OCI-LY3 (cell line): ENCODE data around the gene GALNT2.

Experiments
- EZH2phosphoT487 ChIP-seq: fragments of 200-600 bp; shearing (Covaris generic); IDR thresholded peaks from 2 replicates; pipeline ENCODE4 v1.6.1; 2018; ENCODE audit warnings: antibody characterized with exemption, mixed run types, low read depth
- TF ChIP-seq, protein P1 (sequence below): fragments of 200-600, 300-600 bp; sonication (generic); IDR thresholded peaks from 2 replicates; pipeline ENCODE4 v1.5.1; 2014; ENCODE audit warnings: antibody characterized with exemption, low read length, low read depth

DNA sequence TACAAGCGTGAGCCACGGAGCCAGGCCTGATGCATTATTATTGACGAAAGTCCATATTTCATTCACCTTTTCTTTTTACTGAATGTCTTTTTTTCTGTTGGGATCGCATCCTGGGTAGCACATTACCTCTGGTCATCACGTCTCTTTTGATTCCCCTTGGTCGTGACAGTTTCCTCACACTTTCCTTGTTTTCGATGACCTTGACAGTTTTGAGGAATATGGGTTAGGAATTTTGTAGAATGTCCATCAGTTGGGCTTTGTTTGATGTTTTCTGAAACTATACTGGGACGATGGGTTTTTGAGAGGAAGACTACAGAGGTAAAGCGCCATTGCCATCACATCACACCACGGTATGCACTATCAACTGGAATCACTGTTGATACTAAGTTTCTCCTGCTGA lies 26.6 kb upstream of the GALNT2 start:
- TF ChIP-seq, protein P1, sequence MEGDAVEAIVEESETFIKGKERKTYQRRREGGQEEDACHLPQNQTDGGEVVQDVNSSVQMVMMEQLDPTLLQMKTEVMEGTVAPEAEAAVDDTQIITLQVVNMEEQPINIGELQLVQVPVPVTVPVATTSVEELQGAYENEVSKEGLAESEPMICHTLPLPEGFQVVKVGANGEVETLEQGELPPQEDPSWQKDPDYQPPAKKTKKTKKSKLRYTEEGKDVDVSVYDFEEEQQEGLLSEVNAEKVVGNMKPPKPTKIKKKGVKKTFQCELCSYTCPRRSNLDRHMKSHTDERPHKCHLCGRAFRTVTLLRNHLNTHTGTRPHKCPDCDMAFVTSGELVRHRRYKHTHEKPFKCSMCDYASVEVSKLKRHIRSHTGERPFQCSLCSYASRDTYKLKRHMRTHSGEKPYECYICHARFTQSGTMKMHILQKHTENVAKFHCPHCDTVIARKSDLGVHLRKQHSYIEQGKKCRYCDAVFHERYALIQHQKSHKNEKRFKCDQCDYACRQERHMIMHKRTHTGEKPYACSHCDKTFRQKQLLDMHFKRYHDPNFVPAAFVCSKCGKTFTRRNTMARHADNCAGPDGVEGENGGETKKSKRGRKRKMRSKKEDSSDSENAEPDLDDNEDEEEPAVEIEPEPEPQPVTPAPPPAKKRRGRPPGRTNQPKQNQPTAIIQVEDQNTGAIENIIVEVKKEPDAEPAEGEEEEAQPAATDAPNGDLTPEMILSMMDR: no peak
- no peak for TF ChIP-seq EZH2phosphoT487
